ENCODE measurements around the gene TPBGL. TPM values are rescaled to one million over a fixed set of nuclear protein-coding genes. Genes with fewer than 3 reads are reported as not detected.

The TPBGL gene
- total RNA-seq = not detected in 2 replicates

DNA sequence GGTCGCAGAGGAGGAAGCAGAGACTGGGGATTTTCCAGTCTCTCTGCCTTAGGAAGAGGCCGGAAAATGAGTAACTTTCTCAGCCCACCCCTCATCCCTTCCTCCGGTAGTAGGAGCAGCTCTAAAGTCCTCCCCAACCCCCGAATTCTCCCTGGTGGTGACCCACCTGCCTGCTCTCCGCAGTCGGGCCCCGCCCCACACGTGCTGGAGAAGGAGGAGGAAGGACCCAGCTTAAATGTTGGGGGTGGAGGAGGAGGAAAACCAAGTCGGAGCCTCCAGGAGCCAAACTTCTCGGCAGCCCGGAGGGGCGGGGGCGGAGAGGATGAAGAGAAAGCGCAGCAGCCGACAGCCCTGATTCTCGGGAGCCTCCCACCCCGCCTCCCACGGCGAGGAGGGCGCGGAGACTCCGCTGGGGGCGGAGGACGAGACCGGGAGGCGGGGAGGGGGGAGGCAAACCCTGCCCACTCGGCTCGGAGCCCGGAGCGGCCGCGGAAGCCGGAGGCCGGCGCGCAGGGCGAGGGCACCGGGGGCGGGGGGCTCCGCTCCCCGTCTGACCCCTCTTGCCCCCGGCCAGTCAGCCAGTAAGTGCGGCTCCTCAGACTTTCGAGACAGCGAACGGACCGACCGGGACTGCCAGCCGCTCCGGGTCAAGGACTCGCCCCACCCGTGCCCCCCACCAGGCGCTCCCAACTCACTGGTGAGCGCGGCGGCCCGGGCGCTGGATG lies at the start of gene TPBGL:
Gene TPBGL (plus strand): TSS at position 464 of the 725 bp plus-strand sequence. CDS start 276 bp downstream, outside the sequence.

Other genes with a start within 250 kb of the TPBGL start
- not detected in 2 replicates for gene OR2AT4, start 143.9 kb upstream of the TPBGL start, total RNA-seq
- 0.07 and 0.09 TPM in 2 replicates for gene SLCO2B1, start 89.7 kb upstream of the TPBGL start, total RNA-seq
- 0.28 and 0.42 TPM in 2 replicates for gene ARRB1, start 110.9 kb downstream of the TPBGL start, total RNA-seq
- 3,021 and 4,095 TPM in 2 replicates for gene RPS3, start 158.7 kb downstream of the TPBGL start, total RNA-seq
- gene KLHL35, start 192.4 kb downstream of the TPBGL start, total RNA-seq = 0.14 and 0.35 TPM in 2 replicates